Activated naive CD8-positive, alpha-beta T cell treated with anti-CD3 and anti-CD28 coated beads, Interleukin-2, amount 50 U/mL, for 16 hours (primary cell): ENCODE measurements around the gene CREB3L1.

Experiments
- DNase-seq: peaks from one replicate; pipeline ENCODE4 v3.0.0-alpha.2; 2020; ENCODE audit warnings: low read depth, low spot score

The CREB3L1 gene

DNA sequence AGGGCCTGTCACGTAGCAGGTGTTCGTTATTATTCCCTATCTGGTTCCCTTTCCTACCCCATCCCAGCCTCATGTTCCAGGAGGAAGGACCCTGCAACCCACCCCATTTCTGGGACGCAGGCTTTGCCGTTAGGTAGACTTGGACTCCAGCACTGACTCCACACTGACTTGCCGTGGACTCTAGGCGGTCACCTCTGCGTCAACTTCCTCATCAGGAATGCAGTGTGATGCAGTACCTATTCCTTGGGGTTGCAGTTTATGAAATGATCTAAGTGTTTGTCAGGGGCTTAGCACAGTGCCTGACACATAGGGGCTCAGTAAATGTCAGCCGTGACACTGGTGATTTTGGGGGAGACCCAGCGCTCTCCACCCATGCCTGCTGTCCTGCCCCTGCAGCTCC, 86.6 kb downstream of the CREB3L1 start:
- no peak for DNase-seq

DNA sequence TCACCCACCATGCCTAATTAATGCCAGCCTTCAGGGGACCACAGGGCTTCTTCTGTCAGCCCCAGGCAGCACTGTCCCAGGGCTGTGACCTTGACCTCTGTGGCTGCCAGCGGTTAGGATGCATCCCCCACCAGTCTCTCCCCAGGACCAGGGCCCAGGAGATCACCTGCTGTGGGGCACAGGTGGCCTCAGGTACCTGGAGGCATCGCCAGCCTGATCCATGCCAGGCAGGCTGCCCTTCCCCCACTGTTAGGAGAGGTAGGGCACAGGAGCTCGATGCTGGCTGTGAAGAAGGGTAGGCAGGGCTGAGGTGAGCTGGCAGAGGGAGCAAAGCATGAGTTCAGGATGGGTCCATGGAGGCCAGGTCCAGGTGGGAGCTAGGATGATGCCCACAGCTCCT, 87.3 kb downstream of the CREB3L1 start:
- DNase-seq, result no peak

DNA sequence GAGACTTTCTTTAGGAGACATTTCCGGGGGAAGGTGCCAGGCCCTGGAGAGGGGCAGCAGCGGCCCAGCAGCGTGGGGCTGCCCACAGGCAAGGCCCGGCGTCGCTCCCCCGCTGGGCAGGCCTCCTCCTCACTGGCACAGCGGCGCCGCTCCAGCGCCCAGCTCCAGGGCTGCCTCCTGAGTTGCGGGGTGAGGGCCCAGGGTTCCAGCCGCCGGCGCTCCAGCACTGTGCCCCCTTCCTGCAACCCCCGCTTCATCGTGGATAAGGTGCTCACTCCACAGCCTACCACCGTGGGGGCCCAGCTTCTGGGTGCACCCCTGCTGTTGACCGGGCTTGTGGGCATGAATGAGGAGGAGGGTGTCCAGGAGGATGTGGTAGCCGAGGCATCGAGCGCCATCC, 88.8 kb downstream of the CREB3L1 start:
- no peak for DNase-seq

DNA sequence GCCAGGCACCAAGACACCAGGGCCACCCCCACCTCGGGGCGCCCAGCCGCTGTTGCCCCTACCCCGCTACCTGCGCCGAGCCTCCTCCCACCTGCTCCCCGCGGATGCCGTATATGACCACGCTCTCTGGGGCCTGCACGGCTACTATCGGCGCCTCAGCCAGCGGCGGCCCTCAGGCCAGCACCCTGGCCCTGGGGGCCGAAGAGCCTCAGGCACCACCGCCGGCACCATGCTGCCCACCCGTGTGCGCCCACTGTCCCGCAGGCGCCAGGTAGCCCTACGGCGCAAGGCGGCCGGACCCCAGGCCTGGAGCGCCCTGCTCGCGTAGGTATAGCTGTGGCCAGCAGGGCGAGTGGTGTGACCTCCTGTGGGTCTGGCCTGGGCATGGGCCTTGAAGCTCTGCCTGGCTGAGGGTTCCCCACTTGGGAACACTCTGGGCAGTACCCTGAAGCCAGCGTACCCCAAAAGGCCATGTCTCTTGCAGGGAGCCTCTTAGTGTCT, 89.2 kb downstream of the CREB3L1 start:
- no peak for DNase-seq

DNA sequence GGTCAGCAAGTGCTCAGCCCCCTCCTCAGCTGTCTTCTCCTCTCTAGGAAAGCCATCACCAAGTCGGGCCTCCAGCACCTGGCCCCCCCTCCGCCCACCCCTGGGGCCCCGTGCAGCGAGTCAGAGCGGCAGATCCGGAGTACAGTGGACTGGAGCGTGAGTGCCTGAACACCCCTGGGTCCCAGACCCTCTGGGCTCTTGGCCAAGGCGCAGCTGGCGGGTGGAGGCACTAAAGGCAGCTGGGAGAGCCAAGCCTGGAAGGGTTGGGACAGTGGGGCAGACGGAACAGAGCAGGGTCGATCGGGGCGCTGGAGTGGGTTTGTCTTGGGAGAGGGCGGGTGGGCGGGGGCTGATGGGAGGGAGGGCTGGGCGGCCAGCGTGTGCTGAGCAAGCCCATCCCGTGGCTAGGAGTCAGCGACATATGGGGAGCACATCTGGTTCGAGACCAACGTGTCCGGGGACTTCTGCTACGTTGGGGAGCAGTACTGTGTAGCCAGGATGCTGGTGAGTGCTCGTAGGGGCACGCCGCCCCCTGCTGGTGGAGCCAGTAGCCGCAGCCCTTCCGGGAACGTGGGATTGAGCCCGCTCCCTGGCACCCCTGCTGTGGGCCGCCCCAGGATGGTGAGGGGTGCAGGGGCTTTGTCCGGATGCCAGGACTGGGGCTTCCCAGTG, 89.9 kb downstream of the CREB3L1 start:
- DNase-seq, result peak; percentile 53

DNA sequence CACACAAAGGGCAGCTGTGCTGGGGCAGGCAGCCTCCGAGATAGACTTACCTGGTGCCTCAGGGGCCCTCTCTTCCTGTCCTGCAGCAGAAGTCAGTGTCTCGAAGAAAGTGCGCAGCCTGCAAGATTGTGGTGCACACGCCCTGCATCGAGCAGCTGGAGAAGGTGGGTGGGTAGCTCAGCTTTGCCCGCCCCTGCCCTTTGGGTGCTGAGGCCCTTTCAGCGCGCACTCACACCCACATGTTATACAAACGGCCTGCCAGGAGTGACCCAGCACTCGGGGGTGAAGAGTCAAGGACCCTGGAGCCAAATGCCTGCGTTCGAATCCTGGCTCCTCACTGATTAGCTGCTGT, 90.4 kb downstream of the CREB3L1 start:
- DNase-seq, result no peak

DNA sequence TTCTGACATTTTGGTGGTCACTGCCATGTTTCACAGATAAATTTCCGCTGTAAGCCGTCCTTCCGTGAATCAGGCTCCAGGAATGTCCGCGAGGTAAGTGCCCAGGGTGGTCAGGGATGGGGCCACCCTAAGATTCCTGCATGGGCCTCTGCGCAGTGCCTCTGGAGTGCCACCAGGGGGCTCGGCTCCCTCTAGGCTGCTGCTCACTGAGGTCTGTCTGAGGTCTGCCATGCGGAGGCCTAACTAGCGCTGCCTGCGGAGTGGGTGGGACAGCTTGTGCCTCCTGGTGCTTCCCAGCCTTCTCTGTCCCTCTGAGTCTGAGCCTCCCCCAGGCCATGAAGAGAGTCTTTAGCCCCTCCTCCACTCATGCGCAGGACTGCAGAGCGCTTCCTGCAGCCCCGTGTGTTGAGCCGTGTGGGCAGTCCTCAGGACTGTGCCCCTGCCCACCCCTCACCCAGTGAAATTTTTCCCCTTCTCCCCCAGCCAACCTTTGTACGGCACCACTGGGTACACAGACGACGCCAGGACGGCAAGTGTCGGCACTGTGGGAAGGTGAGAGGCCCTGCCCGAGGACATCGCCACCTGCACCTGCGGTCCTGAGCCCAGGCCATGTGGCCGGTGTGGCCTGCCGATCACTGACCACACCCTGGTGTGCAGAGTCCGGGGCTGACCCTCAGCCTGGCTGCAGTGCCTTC, 92.1 kb downstream of the CREB3L1 start:
- DNase-seq, result no peak

DNA sequence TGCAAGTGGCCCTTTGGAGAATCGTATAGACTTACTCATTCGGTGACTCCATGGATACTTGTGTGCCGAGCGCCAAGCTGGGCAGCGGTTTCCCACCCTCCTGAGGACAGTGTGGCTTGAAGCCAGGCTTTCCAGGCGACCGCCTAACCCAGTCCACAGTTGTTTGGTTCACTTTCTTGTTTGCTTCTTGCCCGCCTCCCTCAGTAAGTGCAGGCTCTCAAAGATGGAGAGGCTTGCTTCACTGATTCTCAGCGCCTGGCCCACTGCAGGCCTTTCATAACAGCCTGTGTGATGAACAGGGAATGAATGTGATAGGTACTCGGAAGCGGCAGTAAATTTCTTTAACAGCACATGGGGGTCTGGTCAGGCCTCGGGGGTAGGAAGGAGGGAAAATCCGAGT, 92.8 kb downstream of the CREB3L1 start:
- no peak for DNase-seq
